ENCODE measurements around the gene OSBPL3. TPM values are rescaled to one million over a fixed set of nuclear protein-coding genes. Genes with fewer than 3 reads are reported as not detected.

OSBPL3 gene
- total RNA-seq, 2 experiments from 2014 or later, result 44.6 to 45.7 TPM

DNA sequence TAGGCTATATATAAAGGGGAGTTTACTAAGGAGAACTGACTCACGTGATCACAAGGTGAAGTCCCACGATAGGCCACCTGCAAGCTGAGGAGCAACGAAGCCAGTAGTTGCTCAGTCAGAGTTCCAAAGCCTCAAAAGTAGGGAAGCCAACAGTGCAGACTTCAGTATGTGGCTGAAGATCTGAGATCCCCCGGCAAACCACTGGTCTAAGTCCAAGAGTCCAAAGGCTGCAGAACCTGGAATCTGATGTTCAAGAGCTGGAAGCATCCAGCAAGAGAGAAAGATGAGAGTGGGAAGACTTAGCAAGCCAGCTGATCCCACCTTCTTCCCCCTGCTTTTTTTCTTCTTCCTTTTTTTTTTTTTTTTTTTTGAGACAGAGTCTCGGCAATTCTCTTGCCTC is 195.7 kb downstream of the OSBPL3 start:
- peaks cover 8% of the 10 kb centered on the region for H3K9me3 Mint-ChIP-seq
- no peak overlapping the region for H3K27ac Mint-ChIP-seq
- H3K4me3 Mint-ChIP-seq, result no peak overlapping the region
- POLR2A ChIA-PET, result no interaction called here
- no peaks in the 10 kb centered on the region for H3K4me1 Mint-ChIP-seq (ENCODE audit: low read depth)
- H3K27me3 Mint-ChIP-seq, result no peaks in the 10 kb centered on the region
- no peak for DNase-seq
- CTCF ChIA-PET, result no interaction called here
- no peak for ATAC-seq
- intact Hi-C loops (cut with micrococcal nuclease), result no loop called here
- no peaks in the 10 kb centered on the region for H3K36me3 Mint-ChIP-seq (ENCODE audit: low read depth)
- TF ChIP-seq, protein P1, sequence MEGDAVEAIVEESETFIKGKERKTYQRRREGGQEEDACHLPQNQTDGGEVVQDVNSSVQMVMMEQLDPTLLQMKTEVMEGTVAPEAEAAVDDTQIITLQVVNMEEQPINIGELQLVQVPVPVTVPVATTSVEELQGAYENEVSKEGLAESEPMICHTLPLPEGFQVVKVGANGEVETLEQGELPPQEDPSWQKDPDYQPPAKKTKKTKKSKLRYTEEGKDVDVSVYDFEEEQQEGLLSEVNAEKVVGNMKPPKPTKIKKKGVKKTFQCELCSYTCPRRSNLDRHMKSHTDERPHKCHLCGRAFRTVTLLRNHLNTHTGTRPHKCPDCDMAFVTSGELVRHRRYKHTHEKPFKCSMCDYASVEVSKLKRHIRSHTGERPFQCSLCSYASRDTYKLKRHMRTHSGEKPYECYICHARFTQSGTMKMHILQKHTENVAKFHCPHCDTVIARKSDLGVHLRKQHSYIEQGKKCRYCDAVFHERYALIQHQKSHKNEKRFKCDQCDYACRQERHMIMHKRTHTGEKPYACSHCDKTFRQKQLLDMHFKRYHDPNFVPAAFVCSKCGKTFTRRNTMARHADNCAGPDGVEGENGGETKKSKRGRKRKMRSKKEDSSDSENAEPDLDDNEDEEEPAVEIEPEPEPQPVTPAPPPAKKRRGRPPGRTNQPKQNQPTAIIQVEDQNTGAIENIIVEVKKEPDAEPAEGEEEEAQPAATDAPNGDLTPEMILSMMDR (IDR thresholded peaks at IDR 0.05), result no peak

DNA sequence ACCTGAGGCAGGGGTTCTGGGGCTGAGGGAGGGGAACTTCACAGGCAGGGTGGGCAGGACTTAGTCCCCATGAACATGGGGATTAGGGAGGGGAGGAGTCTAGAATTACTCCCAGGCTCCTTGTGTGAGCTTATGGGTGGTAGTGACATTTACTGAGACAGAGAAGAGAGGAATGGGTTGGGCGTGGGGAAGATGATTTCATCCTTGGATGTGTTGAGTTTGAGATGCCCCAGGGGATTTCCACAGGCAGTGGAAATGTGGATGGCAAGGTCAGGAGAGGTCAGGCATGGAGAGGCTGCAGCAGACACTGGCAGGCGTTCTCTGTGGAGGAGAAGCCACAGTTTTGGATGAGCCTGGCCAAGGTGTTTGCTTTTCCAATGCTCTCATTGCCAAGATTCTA is 196.3 kb downstream of the OSBPL3 start:
- ChIA-PET CTCF (interaction anchor here (1.3 kb wide), 1 partner anchor 24 kb away, joined by 3 read pairs; no protein-coding TSS in a partner anchor), POLR2A (no interaction called here)
- TF ChIP-seq, protein P1 (IDR thresholded peaks at IDR 0.05), result no peak
- no peak overlapping the region for H3K4me3 Mint-ChIP-seq
- no peaks in the 10 kb centered on the region for H3K36me3 Mint-ChIP-seq (ENCODE audit: low read depth)
- H3K9me3 Mint-ChIP-seq, result peaks cover 8% of the 10 kb centered on the region
- no peak for DNase-seq
- no peaks in the 10 kb centered on the region for H3K4me1 Mint-ChIP-seq (ENCODE audit: low read depth)
- intact Hi-C loops (cut with micrococcal nuclease), result no loop called here
- no peaks in the 10 kb centered on the region for H3K27me3 Mint-ChIP-seq
- ATAC-seq, result no peak
- H3K27ac Mint-ChIP-seq, result no peak overlapping the region

DNA sequence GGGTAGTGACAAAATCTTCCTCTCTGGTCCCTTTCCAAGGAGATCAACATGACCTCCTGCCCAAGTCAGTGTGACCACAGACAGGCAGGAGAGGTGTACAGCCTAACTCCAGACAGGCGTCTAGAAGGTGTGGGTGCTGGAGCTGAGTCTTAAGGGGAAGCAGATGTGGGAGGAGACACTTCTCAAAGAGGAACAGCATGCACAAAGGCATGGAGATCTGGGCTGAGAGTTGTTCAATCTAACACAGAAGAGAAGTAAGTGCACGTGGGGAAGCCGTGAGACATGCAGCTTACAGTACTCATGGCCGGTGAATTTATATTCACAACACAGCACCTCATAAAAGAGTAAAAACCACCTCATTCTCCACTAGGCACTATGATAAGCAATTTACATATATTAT is 198.9 kb downstream of the OSBPL3 start:
- ChIA-PET POLR2A (no interaction called here), CTCF (no interaction called here)
- H3K9me3 Mint-ChIP-seq, result peaks cover 8% of the 10 kb centered on the region
- no peaks in the 10 kb centered on the region for H3K36me3 Mint-ChIP-seq (ENCODE audit: low read depth)
- H3K27ac Mint-ChIP-seq, result no peak overlapping the region
- ATAC-seq (no peak), DNase-seq (no peak)
- TF ChIP-seq, protein P1 (IDR thresholded peaks at IDR 0.05), result no peak
- intact Hi-C loops (cut with micrococcal nuclease), result no loop called here
- H3K4me3 Mint-ChIP-seq, result no peak overlapping the region
- no peaks in the 10 kb centered on the region for H3K4me1 Mint-ChIP-seq (ENCODE audit: low read depth)
- H3K27me3 Mint-ChIP-seq, result no peaks in the 10 kb centered on the region

DNA sequence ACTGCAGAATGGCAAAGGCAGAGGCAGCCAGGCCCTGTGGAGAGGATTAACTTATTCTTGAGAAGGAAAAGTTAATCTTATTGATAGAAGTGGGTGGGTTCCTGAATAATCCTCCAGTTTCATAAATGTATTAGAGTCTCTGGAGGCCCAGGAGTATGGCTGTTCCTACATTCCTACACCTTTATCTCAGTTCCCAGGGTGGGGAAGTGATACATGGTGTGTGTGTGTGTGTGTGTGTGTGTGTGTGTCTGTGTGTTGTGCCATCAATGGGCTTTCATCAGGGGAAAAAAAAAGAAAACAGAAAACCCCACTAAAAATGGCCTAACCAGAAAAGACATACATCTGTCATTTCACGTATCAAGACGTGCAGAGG is 200.7 kb downstream of the OSBPL3 start:
- Mint-ChIP-seq H3K9me3 (peaks cover 8% of the 10 kb centered on the region), H3K27ac (no peak overlapping the region), H3K4me1 (ENCODE audit: low read depth) (no peaks in the 10 kb centered on the region), H3K4me3 (no peak overlapping the region), H3K36me3 (ENCODE audit: low read depth) (no peaks in the 10 kb centered on the region), H3K27me3 (no peaks in the 10 kb centered on the region)
- no peak for DNase-seq
- POLR2A ChIA-PET, result no interaction called here
- intact Hi-C loops (cut with micrococcal nuclease), result no loop called here
- TF ChIP-seq, protein P1 (IDR thresholded peaks at IDR 0.05), result no peak
- CTCF ChIA-PET, result interaction anchor here (1.0 kb wide), 1 partner anchor 193 kb away, joined by 3 read pairs; no protein-coding TSS in a partner anchor
- no peak for ATAC-seq

DNA sequence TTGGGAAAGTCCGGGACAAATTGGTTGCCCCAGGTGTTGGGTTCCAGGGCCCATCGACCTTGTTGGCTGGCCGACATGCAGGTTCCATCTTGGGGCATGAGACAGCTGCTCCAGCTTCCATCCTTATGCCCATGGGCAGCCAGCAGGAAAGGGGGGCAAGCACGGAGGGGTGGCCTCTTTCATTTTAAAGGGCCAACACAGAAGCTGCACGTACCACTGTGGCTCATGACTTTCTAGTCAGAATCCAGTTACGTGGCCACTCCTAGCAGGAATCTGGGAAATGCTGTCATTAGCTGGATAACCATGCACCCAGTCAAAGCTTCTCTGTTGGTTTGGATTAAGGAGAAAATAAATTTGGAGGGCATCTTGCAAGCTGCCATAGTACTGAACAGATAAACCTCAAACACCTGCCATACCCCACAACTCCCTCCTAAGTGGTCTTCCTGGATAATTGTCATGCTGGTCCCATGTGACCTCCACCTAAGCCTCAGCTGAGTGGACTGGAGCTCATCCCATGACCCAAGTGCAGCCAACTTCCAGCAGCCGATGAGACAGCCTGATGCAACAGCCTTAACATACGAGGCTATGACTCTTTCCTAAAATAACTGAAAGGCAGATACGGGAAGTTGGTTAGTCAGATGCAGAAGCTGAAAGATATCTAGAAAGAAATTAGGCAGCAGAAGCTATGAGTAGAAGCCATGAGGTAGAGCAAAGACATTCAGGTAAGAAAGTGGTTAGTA is 201.3 kb downstream of the OSBPL3 start:
- no peak overlapping the region for H3K27ac Mint-ChIP-seq
- no peaks in the 10 kb centered on the region for H3K27me3 Mint-ChIP-seq
- no peak overlapping the region for H3K4me3 Mint-ChIP-seq
- ChIA-PET POLR2A (no interaction called here), CTCF (interaction anchor here (1.0 kb wide), 1 partner anchor 193 kb away, joined by 3 read pairs; no protein-coding TSS in a partner anchor)
- H3K36me3 Mint-ChIP-seq (ENCODE audit: low read depth), result no peaks in the 10 kb centered on the region
- H3K4me1 Mint-ChIP-seq (ENCODE audit: low read depth), result peaks cover 2% of the 10 kb centered on the region
- TF ChIP-seq, protein P1 (IDR thresholded peaks at IDR 0.05), result no peak
- no peak for DNase-seq
- ATAC-seq, result no peak
- intact Hi-C loops (cut with micrococcal nuclease), result no loop called here
- peaks cover 5% of the 10 kb centered on the region for H3K9me3 Mint-ChIP-seq

Measured in activated CD8-positive, alpha-beta T cell treated with anti-CD3 and anti-CD28 coated beads for 36 hours (primary cell).